Articular chondrocyte of knee joint (primary cell): Measurements from ENCODE around the gene YAP1. TPM values are rescaled to one million over a fixed set of nuclear protein-coding genes. Genes with fewer than 3 reads are reported as not detected.

Source experiments
- total RNA-seq: library from RNA; depleted of rRNA; stranded (reverse); fragments of >200 nt; gene quantifications from 2 replicates; pipeline ENCODE4 v1.2.3, GENCODE V29; 2012

YAP1 gene
- total RNA-seq = 171 and 172 TPM in 2 replicates

GRCh38 chr11:102109896-102110760 is at the start of gene YAP1:
Gene YAP1 (plus strand): TSS chr11:102110447. CDS start chr11:102110849, 402 bp downstream.

Other genes with a start within 250 kb of the YAP1 start
- gene CEP126, start 195.4 kb upstream of the YAP1 start, total RNA-seq = 14.0 and 17.4 TPM in 2 replicates
- 60.3 and 110 TPM in 2 replicates for gene ANGPTL5, start 193.9 kb upstream of the YAP1 start, total RNA-seq
- gene CFAP300, start 63.0 kb upstream of the YAP1 start, total RNA-seq = 11.0 and 16.2 TPM in 2 replicates
- gene BIRC3, start 207.0 kb downstream of the YAP1 start, total RNA-seq = 3.3 and 8.3 TPM in 2 replicates
- gene BIRC2, start 236.8 kb downstream of the YAP1 start, total RNA-seq = 79.7 and 103 TPM in 2 replicates